GM12878 (cell line): ENCODE measurements around the gene HEATR1. TPM values are rescaled to one million over a fixed set of nuclear protein-coding genes. Genes with fewer than 3 reads are reported as not detected.

Experiments used
- ATAC-seq: fragments of 200-7000 bp; cut with Tn5 transposase; 3 replicates; pipeline ENCODE4 v1.9.1; 2020; ENCODE audit warnings: mild to moderate bottlenecking, moderate library complexity
- BruUV-seq: library from RNA; stranded (reverse); fragments of 400-500 nt; replicated peaks from 2 replicates; lab custom pipeline; 2021; lab: Mats Ljungman, UMichigan
- CTCF ChIA-PET: fragments of 300-600 bp; sonication (Branson Sonifier 250); formaldehyde crosslinking; extraction: SDS; loops from one replicate; lab custom pipeline; 2021; ENCODE audit warnings: inconsistent platforms; lab: Yijun Ruan, JAX
- POLR2A ChIA-PET: fragments of 350-600 bp; formaldehyde crosslinking; extraction: SDS; loops from one replicate; lab custom pipeline; 2021; ENCODE audit warnings: inconsistent platforms; lab: Charles Lee
- RAD21 ChIA-PET: fragments of 300-600 bp; sonication (Branson Sonifier 250); formaldehyde crosslinking; loops from one replicate; lab custom pipeline; 2023; ENCODE audit warnings: antibody characterized with exemption; ENCODE audit not compliant: unreplicated experiment; lab: Charles Lee
- SMC1A ChIA-PET: fragments of 300-600 bp; sonication (Branson Sonifier 250); formaldehyde crosslinking; loops from one replicate; lab custom pipeline; 2023; ENCODE audit not compliant: unreplicated experiment, uncharacterized antibody; lab: Charles Lee
- DNase-seq: peaks from one replicate; pipeline ENCODE4 v3.0.0-alpha.2; 2011; ENCODE audit warnings: low read depth, low spot score
- FAIRE-seq: peaks from 3 replicates; lab custom pipeline; 2011; peaks lifted over from hg19 to GRCh38; lab: Jason Lieb, UNC
- H2AFZ ChIP-seq: 2 replicates; pipeline ENCODE4 v1.6.0; 2011; ENCODE audit warnings: low read depth, low read length, control low read depth; ENCODE audit not compliant: control insufficient read depth
- H3K27ac ChIP-seq: 2 replicates; pipeline ENCODE4 v1.5.1; 2011; ENCODE audit warnings: control low read depth; ENCODE audit not compliant: control insufficient read depth, insufficient read depth
- H3K27me3 ChIP-seq, 2 experiments: replicated peaks in 1 of 2; 2 replicates each; pipeline versions ENCODE4 v1.6.0 to v1.6.1; 2011; ENCODE audit warnings: low read length in 1 of 2; ENCODE audit not compliant: control insufficient read depth in 2 of 2, insufficient read depth in 2 of 2
- H3K36me3 ChIP-seq, 2 experiments: 2 replicates each; pipeline ENCODE4 v1.5.1; 2011; ENCODE audit warnings: low read length in 1 of 2; ENCODE audit not compliant: control insufficient read depth in 2 of 2, insufficient read depth in 2 of 2
- H3K4me1 ChIP-seq: 2 replicates; pipeline ENCODE4 v1.6.1; 2011; ENCODE audit warnings: mild to moderate bottlenecking, low read length, moderate library complexity, mixed read lengths; ENCODE audit not compliant: control insufficient read depth, insufficient read depth
- H3K4me2 ChIP-seq: 2 replicates; pipeline ENCODE4 v1.6.0; 2011; ENCODE audit warnings: control low read depth; ENCODE audit not compliant: control insufficient read depth, insufficient read depth
- H3K4me3 ChIP-seq: fragments of 200-600 bp; sonication (generic); 2 replicates; pipeline ENCODE4 v1.5.1; 2016
- H3K79me2 ChIP-seq: 2 replicates; pipeline ENCODE4 v1.6.0; 2011; ENCODE audit warnings: low read length; ENCODE audit not compliant: control insufficient read depth, insufficient read depth
- H3K9ac ChIP-seq: 2 replicates; pipeline ENCODE4 v1.8.0; 2011; ENCODE audit warnings: low read length, control low read depth, mixed read lengths; ENCODE audit not compliant: control insufficient read depth, insufficient read depth
- H3K9me3 ChIP-seq: replicated peaks from 3 replicates; pipeline ENCODE4 v1.5.1; 2011; ENCODE audit warnings: mild to moderate bottlenecking, low read length; ENCODE audit not compliant: control insufficient read depth, insufficient read depth
- H4K20me1 ChIP-seq: 2 replicates; pipeline ENCODE4 v1.6.0; 2011; ENCODE audit not compliant: control insufficient read depth, insufficient read depth
- CEBPB ChIP-seq, 2 experiments: fragments of 150-350 bp in 1 of 2; IDR thresholded peaks; 2 replicates each; pipeline ENCODE4 v1.6.1; 2012 to 2014; ENCODE audit warnings: low read depth in 2 of 2, low read length in 2 of 2, borderline replicate concordance in 1 of 2, inconsistent platforms in 1 of 2
- CHD1 ChIP-seq: IDR thresholded peaks from 2 replicates; pipeline ENCODE4 v1.6.1; 2012; ENCODE audit warnings: low read depth, low read length, improper control_type of control experiment
- EGR1 ChIP-seq, 2 experiments: IDR thresholded peaks; 1 replicate in 1 of 2; 2 replicates in 1 of 2; pipeline ENCODE4 v1.6.1; 2011 to 2012; ENCODE audit warnings: low read depth in 2 of 2, low read length in 2 of 2, borderline replicate concordance in 1 of 2, mild to moderate bottlenecking in 1 of 2, moderate library complexity in 1 of 2
- KDM1A ChIP-seq: fragments of 200-600 bp; sonication (generic); IDR thresholded peaks from 2 replicates; pipeline ENCODE4 v1.6.1; 2016; ENCODE audit warnings: borderline replicate concordance
- MEF2A ChIP-seq: IDR thresholded peaks from 2 replicates; pipeline ENCODE4 v1.6.1; 2011; ENCODE audit warnings: low read depth, mild to moderate bottlenecking, low read length, moderate library complexity; ENCODE audit not compliant: insufficient read depth
- NR2C2 ChIP-seq: IDR thresholded peaks from 2 replicates; pipeline ENCODE4 v1.6.1; 2011; ENCODE audit warnings: borderline replicate concordance, low read depth; ENCODE audit not compliant: control insufficient read depth, insufficient read length
- PAX5 ChIP-seq: IDR thresholded peaks from 2 replicates; pipeline ENCODE4 v1.6.1; 2011; ENCODE audit warnings: low read depth, low read length, borderline replicate concordance
- SIX5 ChIP-seq: IDR thresholded peaks from 2 replicates; pipeline ENCODE4 v1.6.1; 2011; ENCODE audit warnings: mild to moderate bottlenecking, low read depth, low read length, moderate library complexity; ENCODE audit not compliant: severe bottlenecking
- SUZ12 ChIP-seq: fragments of 200-600 bp; sonication (generic); IDR thresholded peaks from one replicate; pipeline ENCODE4 v1.6.1; 2018; ENCODE audit warnings: antibody characterized with exemption, mild to moderate bottlenecking; ENCODE audit not compliant: unreplicated experiment
- ZNF217 ChIP-seq: fragments of 450-650 bp; IDR thresholded peaks from 2 replicates; pipeline ENCODE4 v1.6.1; 2017; ENCODE audit warnings: antibody characterized with exemption, mild to moderate bottlenecking
- WGBS: methylation state at CpG from one replicate; pipeline ENCODE4 v1.1.6; 2016; ENCODE audit warnings: low lambda C conversion rate; ENCODE audit not compliant: insufficient replicate concordance, insufficient coverage; ENCODE audit errors: missing lambda C conversion rate; 5-methylcytosine and 5-hydroxymethylcytosine counted together
- in situ Hi-C: fragments of 300-500 bp; cut with MboI; formaldehyde crosslinking; loops from 9 replicates; pipeline ENCODE4 v1.14.3; 2018; ENCODE audit warnings: mixed read lengths
- intact Hi-C: fragments of 100-400 bp; cut with micrococcal nuclease; formaldehyde crosslinking; loops from one replicate; pipeline ENCODE4 v1.14.2; 2022; ENCODE audit not compliant: unreplicated experiment
- polyA plus RNA-seq, 11 experiments: library from polyadenylated mRNA; depleted of rRNA in 4 of 11; unstranded in 6 of 11; stranded (reverse) in 5 of 11; fragments of >200 nt; fragmentation: Nextera tagmentation in 4 of 11; fragmentation: Illumina TruSeq in 1 of 11; extraction: Ambion mirVana in 4 of 11; extraction: Trizol in 1 of 11; gene quantifications; 1 replicate in 1 of 11; 2 replicates in 10 of 11; pipeline versions ENCODE4 v1.2.1 to v1.2.3, GENCODE V29; 2011 to 2016; ENCODE audit warnings: inconsistent platforms in 2 of 11, missing spikeins in 2 of 11, low read depth in 1 of 11
- total RNA-seq, 4 experiments: library from RNA; depleted of rRNA in 3 of 4; stranded (reverse); fragments of >200 nt in 3 of 4; fragmentation: Illumina TruSeq in 1 of 4; extraction: Trizol in 1 of 4; gene quantifications; 2 replicates each; pipeline versions ENCODE4 v1.2.1 to v1.2.3, GENCODE V29; 2013 to 2021
- TF ChIP-seq, protein P1 (sequence below): fragments of 450-650 bp; IDR thresholded peaks from 2 replicates; pipeline ENCODE4 v1.6.1; 2017; ENCODE audit warnings: mild to moderate bottlenecking, moderate library complexity
- TF ChIP-seq, protein P2 (sequence below): IDR thresholded peaks from 2 replicates; pipeline ENCODE4 v1.6.1; 2012; ENCODE audit warnings: low read length, inconsistent platforms
- TF ChIP-seq, protein P3 (sequence below): fragments of 450-650 bp; formaldehyde crosslinking; IDR thresholded peaks from 2 replicates; pipeline ENCODE4 v1.5.0; 2022; ENCODE audit warnings: mild to moderate bottlenecking, missing genetic modification characterization

The HEATR1 gene
- total and polyA plus RNA-seq, 10 of the 15 experiments (the other 5 are each of a cell fraction or from before 2014, with no cell fraction given) = 8.6 to 72.3 (median 41.9) TPM

DNA sequence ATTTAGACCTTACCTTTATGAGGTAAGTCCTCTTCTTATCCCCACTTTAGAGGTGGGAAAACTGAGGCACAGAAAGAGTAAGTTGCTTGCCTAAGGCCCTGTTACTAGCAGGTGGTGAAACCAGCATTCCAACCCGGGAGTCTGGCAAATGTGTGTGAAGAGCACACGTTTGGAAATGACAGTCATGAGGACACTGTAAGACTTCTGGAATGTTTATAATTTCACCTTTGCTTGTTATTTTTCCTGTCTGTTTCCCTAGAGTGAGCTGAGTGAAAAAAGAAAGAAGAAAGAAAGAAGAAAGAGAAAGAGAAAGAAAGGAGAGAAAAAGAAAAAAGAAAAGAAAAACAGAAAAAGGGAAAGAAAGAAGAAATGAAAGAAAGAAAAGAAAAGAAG is 101.7 kb downstream of the HEATR1 start (continued):
- TF ChIP-seq PAX5 (no peak), SUZ12 (no peak), KDM1A (no peak)
- TF ChIP-seq, protein P1, sequence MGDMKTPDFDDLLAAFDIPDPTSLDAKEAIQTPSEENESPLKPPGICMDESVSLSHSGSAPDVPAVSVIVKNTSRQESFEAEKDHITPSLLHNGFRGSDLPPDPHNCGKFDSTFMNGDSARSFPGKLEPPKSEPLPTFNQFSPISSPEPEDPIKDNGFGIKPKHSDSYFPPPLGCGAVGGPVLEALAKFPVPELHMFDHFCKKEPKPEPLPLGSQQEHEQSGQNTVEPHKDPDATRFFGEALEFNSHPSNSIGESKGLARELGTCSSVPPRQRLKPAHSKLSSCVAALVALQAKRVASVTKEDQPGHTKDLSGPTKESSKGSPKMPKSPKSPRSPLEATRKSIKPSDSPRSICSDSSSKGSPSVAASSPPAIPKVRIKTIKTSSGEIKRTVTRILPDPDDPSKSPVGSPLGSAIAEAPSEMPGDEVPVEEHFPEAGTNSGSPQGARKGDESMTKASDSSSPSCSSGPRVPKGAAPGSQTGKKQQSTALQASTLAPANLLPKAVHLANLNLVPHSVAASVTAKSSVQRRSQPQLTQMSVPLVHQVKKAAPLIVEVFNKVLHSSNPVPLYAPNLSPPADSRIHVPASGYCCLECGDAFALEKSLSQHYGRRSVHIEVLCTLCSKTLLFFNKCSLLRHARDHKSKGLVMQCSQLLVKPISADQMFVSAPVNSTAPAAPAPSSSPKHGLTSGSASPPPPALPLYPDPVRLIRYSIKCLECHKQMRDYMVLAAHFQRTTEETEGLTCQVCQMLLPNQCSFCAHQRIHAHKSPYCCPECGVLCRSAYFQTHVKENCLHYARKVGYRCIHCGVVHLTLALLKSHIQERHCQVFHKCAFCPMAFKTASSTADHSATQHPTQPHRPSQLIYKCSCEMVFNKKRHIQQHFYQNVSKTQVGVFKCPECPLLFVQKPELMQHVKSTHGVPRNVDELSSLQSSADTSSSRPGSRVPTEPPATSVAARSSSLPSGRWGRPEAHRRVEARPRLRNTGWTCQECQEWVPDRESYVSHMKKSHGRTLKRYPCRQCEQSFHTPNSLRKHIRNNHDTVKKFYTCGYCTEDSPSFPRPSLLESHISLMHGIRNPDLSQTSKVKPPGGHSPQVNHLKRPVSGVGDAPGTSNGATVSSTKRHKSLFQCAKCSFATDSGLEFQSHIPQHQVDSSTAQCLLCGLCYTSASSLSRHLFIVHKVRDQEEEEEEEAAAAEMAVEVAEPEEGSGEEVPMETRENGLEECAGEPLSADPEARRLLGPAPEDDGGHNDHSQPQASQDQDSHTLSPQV = no peak
- TF ChIP-seq, all 136 proteins: peak for 0

DNA sequence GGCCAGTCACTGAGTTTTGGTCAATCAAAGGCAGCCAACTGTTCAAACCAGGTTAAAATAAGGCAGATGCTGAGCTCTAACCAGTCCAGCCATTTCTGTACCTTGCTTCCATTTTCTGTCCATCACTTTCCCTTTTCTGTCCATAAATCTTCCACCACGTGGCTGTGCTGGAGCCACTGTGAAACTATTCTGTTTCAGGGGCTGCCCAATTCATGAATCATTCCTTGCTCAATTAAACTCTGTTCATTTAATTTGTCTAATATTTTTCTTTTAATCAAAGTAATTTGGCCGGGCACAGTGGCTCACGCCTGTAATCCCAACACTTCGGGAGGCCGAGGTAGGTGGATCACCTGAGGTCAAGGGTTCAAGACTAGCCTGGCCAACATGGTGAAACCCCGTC is 103.2 kb downstream of the HEATR1 start:
- FAIRE-seq (no peak), ATAC-seq (no peak), DNase-seq (no peak)
- CTCF ChIA-PET = no interaction called here
- no peak overlapping the region for H3K4me3 ChIP-seq
- H2AFZ ChIP-seq = no peak overlapping the region
- H3K9me3 ChIP-seq = no peaks in the 10 kb centered on the region
- intact Hi-C loops (no loop called here), in situ Hi-C loops (no loop called here)
- no peak overlapping the region for H3K9ac ChIP-seq
- POLR2A ChIA-PET = no interaction called here
- 74% methylated on average over 6 of the region's 6 CpGs for WGBS
- no peaks in the 10 kb centered on the region for H3K79me2 ChIP-seq
- no peaks in the 10 kb centered on the region for H3K4me1 ChIP-seq
- no peaks in the 10 kb centered on the region for H4K20me1 ChIP-seq
- no TSS peak for BruUV-seq
- RAD21 ChIA-PET = interaction anchor here (0.6 kb wide), 1 partner anchor 364 kb away, joined by 3 read pairs; no protein-coding TSS in a partner anchor
- no peaks in the 10 kb centered on the region for H3K36me3 ChIP-seq
- H3K27ac ChIP-seq = no peak overlapping the region
- no peak overlapping the region for H3K4me2 ChIP-seq
- peaks cover 0 to 2% of the 10 kb centered on the region in 2 experiments; a peak in 2 of 4 replicates for H3K27me3 ChIP-seq
- SMC1A ChIA-PET = no interaction called here
- TF ChIP-seq NR2C2 (no peak), MEF2A (no peak), CHD1 (no peak), ZNF217 (no peak), CEBPB (IDR thresholded peaks at IDR 0.05; ENCODE audit: borderline replicate concordance in 1 of 2, low read depth in 2 of 2, low read length in 2 of 2) (no peak), SIX5 (no peak), EGR1 (IDR thresholded peaks at IDR 0.05; ENCODE audit: borderline replicate concordance in 1 of 2, low read depth in 2 of 2, low read length in 2 of 2) (no peak)
- TF ChIP-seq, protein P2, sequence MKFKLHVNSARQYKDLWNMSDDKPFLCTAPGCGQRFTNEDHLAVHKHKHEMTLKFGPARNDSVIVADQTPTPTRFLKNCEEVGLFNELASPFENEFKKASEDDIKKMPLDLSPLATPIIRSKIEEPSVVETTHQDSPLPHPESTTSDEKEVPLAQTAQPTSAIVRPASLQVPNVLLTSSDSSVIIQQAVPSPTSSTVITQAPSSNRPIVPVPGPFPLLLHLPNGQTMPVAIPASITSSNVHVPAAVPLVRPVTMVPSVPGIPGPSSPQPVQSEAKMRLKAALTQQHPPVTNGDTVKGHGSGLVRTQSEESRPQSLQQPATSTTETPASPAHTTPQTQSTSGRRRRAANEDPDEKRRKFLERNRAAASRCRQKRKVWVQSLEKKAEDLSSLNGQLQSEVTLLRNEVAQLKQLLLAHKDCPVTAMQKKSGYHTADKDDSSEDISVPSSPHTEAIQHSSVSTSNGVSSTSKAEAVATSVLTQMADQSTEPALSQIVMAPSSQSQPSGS = no peak
- TF ChIP-seq, protein P3, sequence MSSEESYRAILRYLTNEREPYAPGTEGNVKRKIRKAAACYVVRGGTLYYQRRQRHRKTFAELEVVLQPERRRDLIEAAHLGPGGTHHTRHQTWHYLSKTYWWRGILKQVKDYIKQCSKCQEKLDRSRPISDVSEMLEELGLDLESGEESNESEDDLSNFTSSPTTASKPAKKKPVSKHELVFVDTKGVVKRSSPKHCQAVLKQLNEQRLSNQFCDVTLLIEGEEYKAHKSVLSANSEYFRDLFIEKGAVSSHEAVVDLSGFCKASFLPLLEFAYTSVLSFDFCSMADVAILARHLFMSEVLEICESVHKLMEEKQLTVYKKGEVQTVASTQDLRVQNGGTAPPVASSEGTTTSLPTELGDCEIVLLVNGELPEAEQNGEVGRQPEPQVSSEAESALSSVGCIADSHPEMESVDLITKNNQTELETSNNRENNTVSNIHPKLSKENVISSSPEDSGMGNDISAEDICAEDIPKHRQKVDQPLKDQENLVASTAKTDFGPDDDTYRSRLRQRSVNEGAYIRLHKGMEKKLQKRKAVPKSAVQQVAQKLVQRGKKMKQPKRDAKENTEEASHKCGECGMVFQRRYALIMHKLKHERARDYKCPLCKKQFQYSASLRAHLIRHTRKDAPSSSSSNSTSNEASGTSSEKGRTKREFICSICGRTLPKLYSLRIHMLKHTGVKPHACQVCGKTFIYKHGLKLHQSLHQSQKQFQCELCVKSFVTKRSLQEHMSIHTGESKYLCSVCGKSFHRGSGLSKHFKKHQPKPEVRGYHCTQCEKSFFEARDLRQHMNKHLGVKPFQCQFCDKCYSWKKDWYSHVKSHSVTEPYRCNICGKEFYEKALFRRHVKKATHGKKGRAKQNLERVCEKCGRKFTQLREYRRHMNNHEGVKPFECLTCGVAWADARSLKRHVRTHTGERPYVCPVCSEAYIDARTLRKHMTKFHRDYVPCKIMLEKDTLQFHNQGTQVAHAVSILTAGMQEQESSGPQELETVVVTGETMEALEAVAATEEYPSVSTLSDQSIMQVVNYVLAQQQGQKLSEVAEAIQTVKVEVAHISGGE (CRISPR knock-in tag) = no peak
